Activated naive CD4-positive, alpha-beta T cell treated with anti-CD3 and anti-CD28 coated beads, Interleukin-2, amount 50 U/mL, for 24 hours (primary cell): ENCODE measurements around the gene NHERF1.

Experiments
- H3K27ac Mint-ChIP-seq: one replicate; pipeline ENCODE4 v1.8.0; 2021; ENCODE audit warnings: mild to moderate bottlenecking, mixed read lengths
- H3K27me3 Mint-ChIP-seq: one replicate; pipeline ENCODE4 v1.8.0; 2021; ENCODE audit warnings: mixed read lengths
- H3K36me3 Mint-ChIP-seq: one replicate; pipeline ENCODE4 v1.8.0; 2021; ENCODE audit warnings: mixed read lengths
- H3K4me1 Mint-ChIP-seq: one replicate; pipeline ENCODE4 v1.8.0; 2021; ENCODE audit warnings: mixed read lengths
- H3K4me3 Mint-ChIP-seq: one replicate; pipeline ENCODE4 v1.8.0; 2021; ENCODE audit warnings: mild to moderate bottlenecking, mixed read lengths
- H3K9me3 Mint-ChIP-seq: one replicate; pipeline ENCODE4 v1.8.0; 2021; ENCODE audit warnings: mixed read lengths

The NHERF1 gene

GRCh38 chr17:74814453-74814852 is 66.0 kb downstream of the NHERF1 start:
- H3K4me1 Mint-ChIP-seq: no peaks in the 10 kb centered on the region
- H3K27ac Mint-ChIP-seq: no peak overlapping the region

GRCh38 chr17:74815067-74815466 is 66.6 kb downstream of the NHERF1 start:
- H3K36me3 Mint-ChIP-seq: peaks cover 5% of the 10 kb centered on the region
- no peaks in the 10 kb centered on the region for H3K9me3 Mint-ChIP-seq

More at GRCh38 chr17:74814453-74814852, 66.0 kb downstream of the NHERF1 start:
- no peak overlapping the region for H3K4me3 Mint-ChIP-seq
- H3K9me3 Mint-ChIP-seq: no peaks in the 10 kb centered on the region
- peaks cover 7% of the 10 kb centered on the region for H3K36me3 Mint-ChIP-seq
- H3K27me3 Mint-ChIP-seq: no peaks in the 10 kb centered on the region

GRCh38 chr17:74815550-74816370 is 67.3 kb downstream of the NHERF1 start:
- no peak overlapping the region for H3K4me3 Mint-ChIP-seq
- peak overlapping the region; percentile 55 for H3K27ac Mint-ChIP-seq
- H3K36me3 Mint-ChIP-seq: peaks cover 7% of the 10 kb centered on the region
- no peaks in the 10 kb centered on the region for H3K27me3 Mint-ChIP-seq
- no peaks in the 10 kb centered on the region for H3K4me1 Mint-ChIP-seq
- H3K9me3 Mint-ChIP-seq: no peaks in the 10 kb centered on the region

More at GRCh38 chr17:74815067-74815466, 66.6 kb downstream of the NHERF1 start:
- H3K4me3 Mint-ChIP-seq: no peak overlapping the region
- H3K27me3 Mint-ChIP-seq: no peaks in the 10 kb centered on the region
- no peaks in the 10 kb centered on the region for H3K4me1 Mint-ChIP-seq
- no peak overlapping the region for H3K27ac Mint-ChIP-seq

- Mint-ChIP-seq H3K4me1 (no peaks in the 10 kb centered on the region), H3K4me3 (no peak overlapping the region), H3K27ac (no peak overlapping the region), H3K9me3 (no peaks in the 10 kb centered on the region), H3K27me3 (no peaks in the 10 kb centered on the region), H3K36me3 (peaks cover 8% of the 10 kb centered on the region)
Measured at GRCh38 chr17:74816905-74817620, 68.6 kb downstream of the NHERF1 start.

- Mint-ChIP-seq H3K27ac (no peak overlapping the region), H3K4me1 (no peaks in the 10 kb centered on the region), H3K27me3 (no peaks in the 10 kb centered on the region), H3K4me3 (no peak overlapping the region), H3K36me3 (peaks cover 7% of the 10 kb centered on the region), H3K9me3 (no peaks in the 10 kb centered on the region)
Measured at GRCh38 chr17:74818291-74818938, 70.0 kb downstream of the NHERF1 start.
